Measurements from ENCODE around the gene ATP4B.

Gene ATP4B

DNA sequence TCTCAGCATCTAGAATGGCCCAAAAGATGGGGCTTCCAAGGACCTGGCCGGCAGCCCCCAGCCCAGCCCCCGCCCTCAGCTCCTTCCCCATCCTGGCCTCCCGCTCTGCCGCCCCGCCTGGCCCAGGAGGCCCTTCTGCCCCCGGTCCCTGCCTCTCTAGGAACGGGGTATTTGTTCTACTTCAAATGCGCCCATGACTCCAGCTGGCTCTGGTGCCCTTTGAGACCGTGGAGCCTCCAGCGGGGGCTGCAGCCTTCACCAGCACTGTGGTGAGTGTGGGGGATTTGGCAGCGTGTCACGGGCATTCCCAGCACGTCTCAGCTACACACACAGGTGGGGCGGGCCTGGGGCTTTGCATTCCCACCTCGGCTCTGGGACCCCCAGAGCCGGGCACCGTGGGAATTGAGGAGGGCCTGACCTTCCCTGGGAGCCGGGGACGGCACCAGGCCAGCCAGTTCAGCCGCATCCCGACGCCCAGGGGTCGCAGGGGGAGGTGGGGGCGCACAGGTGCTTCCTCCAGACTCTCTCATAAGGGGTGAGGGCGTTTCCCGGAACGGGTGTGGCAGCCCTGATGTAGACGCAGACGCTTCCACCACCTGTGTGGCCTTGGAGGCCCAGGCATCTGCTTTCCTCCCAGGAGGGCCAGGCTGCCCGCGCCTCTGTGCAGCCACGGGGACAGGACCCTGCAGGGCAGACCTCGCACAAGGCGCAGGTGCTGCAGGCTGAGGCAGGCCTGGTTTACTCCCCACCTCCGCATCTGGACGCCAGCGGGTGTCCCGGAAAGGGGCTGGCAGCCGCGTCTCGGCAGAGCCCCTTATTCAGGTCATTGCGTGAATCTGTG, 947 bp downstream of the ATP4B start:
- no peak for DNase-seq (ENCODE audit: low read depth, low spot score)

DNA sequence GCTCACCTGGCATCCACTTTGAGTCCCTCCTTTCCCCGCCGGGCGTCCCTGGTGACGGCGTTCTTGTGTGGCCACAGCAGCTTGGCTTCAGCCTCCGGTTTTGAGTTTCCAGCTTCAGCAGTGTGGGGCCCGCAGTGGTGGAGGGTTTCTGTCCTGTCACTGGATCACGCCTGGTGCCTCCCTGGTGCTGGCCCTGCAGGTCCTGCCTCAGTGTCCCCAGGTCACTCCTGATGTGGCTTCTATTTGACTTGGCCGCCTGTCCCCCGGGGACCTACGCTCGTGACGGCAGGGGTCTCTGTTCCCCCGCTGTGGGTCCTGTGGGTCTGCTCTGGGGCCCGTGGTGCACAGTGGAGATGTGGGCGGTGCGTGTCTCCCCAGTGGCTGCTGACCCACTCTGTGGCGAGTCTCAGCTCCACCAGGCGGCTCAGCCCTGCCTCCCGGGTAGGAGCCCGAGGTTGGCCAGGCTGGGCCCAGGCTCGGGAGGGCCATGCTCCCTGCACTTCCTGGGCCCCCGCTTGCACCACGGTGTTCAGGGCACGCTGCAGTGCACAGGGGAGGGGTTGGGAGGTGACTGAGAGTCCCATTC, 1.9 kb downstream of the ATP4B start:
- no peak for DNase-seq (ENCODE audit: low read depth, low spot score)

DNA sequence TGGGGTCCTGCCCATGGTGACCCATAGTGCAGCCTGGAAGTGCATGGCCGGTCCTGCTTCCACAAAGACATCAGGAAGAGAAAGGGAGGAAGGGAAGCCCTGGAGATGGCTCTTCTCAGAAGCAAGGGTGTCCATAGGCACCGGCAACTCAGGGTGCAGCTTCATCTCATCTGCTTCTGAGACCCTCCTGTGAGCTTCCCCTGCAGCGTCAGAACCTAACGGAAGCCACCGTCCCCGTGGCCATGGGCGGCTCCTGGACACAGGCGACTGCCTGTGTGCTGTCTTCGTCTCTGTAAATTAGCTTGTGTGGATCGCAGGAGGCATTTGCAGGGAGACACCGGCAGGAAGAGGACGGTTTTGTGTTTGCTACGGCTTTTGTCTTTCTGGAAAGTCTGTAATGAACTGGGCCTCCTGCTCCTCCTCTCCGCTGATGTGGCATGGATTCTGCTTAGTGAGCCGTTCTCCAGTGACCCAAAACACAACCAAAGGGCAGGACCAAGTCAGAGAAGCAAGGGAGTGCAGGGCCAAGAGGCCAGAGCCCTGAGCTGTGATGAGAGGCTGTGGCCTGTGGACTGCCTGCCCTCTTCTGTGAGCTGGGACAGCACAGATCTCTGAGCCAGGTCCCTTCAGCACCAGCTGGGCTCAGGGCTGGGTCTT, 2.5 kb downstream of the ATP4B start:
- no peak for DNase-seq (ENCODE audit: low read depth, low spot score)

DNA sequence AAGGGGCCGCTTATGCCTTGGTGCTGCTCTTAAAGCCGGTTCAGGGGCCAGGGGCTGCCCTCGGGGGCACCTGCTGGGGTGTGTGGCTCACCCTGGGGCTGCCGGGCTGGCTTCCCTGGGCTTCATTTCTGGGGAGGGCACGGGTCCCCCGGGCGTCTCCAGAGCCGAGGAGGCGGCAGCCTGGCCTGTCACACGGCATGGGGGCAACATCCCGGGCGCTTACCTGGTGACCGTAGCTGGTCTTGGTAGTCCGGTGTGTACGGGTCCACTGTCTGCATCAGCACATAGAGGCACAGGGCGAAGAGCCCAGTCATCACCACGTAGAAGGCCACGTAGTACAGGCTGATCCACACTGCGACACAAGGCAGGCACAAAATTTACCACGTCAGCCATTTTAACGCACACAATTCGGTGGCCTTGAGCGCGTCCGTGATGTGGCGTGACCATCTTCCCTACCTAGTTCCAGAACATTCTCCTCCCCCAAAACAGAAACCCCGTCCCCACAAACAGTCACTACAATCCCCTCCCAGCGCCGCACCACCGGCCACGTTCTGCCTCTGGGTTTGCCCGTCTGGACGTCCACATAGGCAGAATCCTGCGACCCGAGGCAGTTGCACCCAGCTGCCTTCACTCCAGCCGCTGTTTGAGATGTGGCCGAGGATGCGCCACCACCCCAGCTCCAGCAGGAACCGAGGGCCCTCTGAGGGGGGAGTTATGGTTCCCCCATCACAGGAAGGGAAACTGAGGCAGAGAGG, 3.2 kb downstream of the ATP4B start:
- DNase-seq (ENCODE audit: low read depth, low spot score): no peak

DNA sequence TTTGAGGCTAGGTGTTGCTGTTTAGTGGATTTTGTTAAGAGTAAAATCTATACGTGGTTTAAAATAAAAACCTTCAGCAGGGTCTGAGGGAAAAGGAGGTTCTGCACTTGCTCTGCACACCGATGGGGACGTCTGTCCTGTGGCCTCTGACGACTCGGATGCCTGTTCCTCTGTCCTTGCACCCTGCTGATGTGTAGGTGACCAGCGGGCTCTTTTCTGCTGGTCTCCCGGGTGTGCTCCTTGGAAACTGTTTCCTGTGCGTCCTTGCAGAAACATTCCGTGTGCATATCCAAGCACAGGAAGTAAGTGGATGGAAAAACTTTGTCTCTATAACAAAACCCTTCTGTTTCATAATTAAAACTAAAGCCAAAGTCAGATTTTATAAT, 3.8 kb downstream of the ATP4B start:
- no peak for DNase-seq (ENCODE audit: low read depth, low spot score)

DNA sequence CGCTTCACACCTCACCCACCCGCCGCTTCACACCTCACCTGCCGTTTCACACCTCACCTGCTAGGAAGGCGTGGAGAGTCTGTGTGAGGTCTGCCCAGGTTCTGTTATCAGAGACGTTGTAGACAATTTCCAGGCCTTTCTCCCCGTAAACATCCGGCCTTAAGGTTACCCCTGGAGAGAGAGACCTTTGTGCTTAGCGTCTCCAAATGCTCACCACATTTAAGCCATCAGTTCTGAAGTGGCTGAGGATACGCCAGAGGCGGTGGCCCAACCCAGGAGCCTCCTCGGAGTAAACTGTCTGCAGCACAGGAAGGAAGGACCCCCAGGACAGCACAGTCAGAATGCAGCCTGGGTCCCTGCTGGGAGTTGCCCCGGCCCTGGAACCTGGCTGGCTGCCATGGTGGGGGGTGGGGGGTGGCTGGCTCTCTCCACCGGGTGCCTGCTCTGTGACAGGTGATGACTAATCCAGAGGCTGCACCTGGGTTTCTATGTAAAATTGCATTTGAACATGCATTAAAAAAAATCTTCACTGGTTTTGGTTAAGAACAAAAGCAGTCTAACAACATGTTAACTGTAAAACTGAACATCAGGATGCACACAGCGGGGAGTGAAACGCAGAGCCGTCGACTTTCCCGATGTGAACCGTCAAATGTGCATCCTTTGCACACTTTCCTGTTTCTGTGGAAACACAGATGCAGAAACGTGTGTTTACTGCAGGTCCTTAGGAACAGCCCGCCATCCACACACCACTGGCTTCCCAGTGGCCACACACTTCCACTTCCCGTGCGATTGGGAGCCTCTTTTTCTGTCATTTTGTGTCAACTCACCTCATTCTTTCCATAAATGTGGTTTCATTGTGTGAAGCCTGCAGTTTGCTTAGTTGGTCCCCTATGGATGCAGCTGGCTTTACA, 4.5 kb downstream of the ATP4B start:
- peak; percentile 17 for DNase-seq (ENCODE audit: low read depth, low spot score)

DNA sequence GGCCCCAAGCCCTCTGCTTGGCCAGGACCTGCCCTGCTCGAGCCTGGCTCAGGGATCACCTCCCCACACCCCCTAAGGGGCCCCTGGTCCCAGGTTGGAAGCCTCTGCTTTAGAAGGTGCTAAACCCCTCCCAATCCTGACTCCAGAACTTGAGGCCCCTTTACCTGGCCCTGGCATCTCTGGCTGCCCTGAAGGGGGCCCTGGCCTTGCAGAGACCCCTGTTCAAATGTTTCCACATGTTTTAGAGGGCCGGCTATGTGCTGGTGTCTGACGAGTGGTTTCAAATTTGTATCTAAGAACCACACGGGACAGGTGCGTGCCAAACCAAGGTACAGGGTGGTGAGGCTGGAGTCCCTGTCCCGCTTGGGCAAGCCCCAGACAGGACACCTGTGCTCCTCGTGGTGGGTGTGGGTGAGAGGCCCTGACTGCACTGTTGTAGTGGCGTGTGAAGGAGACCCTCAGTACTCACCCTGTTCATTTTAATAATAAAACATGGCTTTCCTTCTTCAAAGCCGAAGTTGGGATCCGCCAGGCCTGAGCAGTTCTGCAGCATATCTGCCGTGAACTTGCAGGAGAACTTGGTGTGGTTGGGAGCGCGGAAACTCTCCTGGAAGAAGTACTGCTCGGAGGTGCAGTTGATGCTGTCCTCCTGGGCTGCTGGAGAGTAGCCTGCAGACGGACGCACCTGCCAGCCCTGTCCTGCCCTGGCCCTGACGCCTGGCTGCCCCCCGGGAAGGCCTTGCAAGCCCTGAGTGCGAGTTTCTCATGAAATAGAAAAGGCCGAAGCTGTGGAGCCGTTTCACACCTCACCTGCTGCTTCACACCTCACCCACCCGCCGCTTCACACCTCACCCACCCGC, 5.4 kb downstream of the ATP4B start:
- DNase-seq (ENCODE audit: low read depth, low spot score): no peak

DNA sequence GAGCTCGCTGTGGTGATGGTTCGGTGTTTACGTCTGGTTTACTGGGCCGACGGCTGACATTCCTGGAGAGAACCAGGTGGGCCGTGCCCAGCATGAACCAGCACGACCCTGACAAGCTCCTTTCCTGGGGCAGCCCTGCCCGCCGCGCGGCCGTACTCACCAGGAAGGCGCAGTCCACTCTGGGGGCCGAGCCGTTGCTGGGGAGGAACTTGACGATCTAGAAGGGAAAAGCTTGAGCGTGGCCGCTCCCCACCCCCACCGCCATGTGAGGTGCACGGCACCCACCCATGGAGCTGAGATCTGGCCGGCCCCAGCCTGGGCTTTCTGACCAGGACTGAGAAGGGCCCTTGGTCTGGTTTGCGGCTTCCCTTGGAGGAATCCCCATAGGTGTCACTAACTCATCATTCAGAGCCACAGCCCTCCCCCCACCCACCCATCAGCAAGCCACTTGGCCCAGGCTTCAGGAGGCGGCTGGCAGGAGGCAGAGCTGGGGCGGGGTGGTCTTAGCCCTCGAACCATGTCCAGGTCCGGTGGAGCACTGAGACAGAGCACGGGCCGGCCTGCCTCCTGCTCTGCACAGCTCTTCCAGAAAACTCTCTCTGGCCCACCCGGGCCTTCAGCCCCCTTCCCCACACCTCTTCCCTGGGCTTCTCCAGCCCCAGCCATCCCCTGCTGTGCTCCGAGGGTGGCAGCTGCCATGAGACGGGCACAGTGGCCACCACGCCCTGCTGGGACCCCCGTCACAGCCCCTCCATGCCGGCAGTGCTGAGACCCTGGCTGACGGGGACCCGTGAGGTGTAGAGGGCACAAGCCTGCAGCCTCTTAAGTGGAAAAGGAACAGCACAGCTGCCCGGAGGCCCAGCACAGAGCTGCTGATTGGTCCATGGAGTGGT, 6.2 kb downstream of the ATP4B start:
- DNase-seq (ENCODE audit: low read depth, low spot score): no peak

DNA sequence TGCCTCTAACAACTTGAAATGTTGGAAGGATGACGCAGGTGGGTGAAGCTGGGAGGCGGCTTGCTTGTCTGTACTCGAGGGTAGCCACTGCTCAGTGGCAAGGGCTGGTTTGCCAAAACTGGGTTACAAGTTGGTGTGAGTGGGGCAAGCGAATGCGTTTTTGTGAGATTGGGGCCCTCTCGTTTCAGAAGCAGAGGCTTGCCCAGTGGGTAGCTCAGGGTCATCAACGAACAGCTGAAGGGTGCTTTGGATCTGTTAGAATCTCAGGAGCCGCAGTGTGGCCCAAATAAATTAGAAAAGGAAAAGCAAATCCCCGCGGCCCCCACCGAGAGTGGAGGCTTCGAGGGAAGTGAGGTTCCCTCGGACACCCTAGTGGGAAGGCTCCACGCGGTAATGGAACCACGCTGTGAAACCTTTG, 7.3 kb downstream of the ATP4B start:
- DNase-seq (ENCODE audit: low read depth, low spot score): no peak

DNA sequence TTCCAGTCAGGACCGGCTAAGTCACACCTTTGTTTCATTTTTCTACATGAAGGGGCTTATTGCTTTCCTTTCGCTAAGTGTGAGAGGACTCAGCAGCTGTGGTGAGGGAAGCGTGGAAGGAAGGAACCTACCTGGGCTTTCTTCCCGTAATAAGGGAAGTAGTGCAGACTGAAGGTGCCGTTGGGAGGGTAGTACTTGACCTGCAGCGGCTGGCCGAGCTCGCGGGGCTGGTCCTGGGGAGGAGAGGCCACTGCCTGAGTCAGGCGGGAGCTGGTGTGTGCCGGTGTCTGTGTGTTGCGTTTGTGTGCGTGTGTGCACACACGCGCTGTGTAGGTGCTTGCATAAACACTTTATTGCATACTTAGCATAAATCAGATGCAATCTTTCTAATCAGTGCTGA, 7.7 kb downstream of the ATP4B start:
- DNase-seq (ENCODE audit: low read depth, low spot score): no peak

DNA sequence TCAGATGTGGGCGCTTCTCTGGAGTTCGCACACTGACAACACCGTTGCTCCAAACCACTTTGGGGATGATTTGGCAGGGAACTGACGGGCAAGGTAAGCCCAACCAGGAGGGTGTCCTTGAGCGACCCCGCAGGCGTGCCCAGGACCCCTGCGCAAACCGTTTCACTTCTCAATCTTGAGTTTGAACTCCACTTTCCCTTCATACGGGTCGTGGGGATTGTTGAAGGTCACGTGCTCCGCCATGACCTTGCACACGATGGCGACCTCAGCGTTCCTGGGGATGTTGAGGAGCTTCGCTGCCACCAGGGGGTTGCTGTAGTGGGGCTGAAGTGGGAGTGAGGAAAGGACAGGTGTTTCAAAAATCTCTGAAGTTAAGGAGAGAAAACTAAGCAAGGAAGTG, 8.8 kb downstream of the ATP4B start:
- no peak for DNase-seq (ENCODE audit: low read depth, low spot score)

DNA sequence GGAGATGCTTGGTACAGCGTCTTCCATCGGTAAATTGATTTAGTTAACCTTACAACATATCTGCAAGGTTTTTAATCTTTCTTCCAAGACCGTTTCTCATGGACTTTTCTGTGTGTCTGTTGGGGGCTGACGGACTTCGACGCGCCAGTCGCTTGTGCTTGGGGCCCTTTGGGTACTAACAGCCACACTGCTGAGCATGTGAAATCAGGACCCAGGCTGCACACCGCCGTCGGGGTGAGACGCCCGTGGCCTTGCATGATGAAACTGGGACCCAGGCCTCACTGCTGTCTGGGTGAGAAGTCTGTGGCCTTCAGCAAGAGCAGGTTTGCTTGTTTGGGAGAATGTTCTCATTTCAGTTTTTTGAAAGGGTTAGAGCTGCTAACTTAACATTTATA, 9.8 kb downstream of the ATP4B start:
- DNase-seq (ENCODE audit: low read depth, low spot score): no peak

DNA sequence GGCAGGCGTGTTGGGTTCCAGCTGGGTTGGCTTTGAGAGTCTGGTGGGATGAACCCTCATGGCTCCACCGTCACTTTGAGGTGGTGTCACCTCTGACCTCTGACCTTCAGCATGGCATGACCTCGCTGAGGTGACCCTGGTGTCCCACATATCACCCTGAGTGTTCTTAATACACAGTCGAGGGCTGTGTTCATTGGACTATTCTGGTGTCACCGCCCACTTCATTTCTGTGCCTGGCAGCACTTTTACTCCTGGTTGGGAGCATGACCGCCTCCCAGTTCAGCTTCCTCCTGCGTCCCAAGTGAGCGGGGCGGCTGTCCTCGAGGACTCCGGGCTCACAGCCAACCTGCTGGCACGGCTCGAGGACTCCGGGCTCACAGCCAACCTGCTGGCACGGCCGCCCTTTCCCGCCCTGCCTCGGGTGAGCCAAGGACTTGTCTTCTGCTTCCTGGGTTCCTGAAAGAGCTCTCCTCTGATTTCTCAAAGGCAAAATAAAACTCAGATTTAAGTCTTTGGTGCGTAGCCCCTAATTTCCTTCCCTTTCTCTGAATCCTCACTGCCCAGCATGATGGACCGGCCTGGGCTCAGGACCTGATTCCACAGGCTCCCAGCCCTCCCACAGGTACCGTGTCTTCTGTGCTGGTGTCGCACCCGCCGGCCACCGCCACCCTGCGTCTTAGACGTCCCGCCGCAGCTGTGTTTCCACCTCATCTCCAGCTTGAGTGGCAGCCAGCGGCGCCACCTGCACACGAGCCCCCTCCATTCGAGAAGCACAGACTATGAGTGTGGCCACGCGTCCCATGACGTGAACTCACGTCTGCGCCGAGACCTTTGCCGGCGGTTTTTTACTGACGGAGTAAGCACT, 10.4 kb downstream of the ATP4B start:
- peak; percentile 88 for DNase-seq (ENCODE audit: low read depth, low spot score)

DNA sequence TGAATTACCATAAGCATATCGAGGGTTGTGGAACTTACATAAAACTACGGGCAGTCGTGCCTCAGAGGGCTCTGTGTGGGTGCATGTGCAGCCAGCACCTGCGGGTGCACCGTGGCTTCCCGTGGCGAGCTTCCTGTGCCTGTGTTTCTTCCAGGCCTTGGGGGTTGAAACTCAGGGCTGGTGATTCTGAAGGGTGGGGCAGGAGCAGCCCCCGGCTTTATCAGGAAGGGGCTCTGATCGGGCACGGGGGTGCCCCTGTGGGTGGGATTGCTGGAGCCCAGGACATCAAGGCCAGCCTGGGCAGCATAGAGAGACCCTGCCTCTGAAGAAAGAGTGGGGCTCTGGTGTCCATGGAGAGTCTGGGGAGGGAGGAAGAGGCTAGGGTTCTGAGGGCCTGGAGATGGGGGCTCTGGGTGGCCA, 11.1 kb downstream of the ATP4B start:
- DNase-seq (ENCODE audit: low read depth, low spot score): no peak

DNA sequence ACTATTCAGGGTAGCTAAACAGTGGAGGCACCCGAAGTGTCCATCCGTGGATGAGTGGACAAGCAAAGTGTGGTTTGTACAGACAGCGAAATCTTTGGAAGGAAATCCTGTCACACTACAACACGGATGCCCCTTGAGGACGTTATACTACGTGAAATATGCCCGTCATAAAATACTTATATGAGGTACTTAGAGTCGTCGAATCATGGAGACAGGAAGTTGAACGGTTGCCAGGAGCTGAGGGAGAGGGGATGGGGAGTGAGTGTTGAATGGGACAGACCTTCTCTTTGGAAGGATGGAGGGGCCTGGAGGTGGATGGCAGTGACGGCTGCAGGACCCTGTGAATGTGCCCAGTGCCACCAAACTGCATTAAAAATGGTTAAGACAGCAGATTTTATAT, 11.6 kb downstream of the ATP4B start:
- DNase-seq (ENCODE audit: low read depth, low spot score): no peak

DNA sequence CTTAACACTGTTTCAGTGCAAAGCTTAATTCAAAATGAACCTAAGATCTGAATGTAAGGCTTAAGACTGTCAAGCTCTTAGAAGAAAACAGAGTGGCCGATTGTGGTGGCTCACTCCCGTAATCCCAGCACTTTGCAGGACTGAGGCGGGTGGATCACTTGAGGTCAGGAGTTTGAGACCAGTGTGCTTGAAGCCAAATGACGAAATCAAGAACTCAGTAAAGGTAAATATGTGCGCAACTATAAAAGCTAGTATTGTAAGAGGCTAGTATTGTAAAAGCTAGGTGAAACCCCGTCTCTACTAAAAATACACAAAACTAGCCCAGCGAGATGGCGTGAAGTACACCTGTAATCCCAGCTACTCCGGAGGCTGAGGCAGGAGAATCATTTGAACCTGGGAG, 12.7 kb downstream of the ATP4B start:
- DNase-seq (ENCODE audit: low read depth, low spot score): no peak

DNA sequence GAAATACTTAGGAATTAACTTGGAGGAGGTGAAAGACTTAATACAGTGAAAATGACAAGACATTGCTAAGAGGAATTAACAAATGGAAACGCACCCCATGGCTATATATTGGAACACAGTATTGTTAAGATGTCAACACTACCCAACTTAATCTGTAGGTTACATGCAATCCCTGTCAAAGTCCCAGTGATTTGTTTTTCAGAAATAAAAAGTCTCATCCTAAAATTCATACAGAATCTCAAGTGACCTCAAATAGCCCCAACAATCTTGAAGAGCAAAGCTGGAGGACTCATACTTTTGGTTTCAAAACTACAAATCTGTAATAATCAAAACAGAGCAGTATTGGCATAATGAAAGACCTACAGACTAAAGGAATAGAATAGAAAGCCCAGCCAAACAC, 13.2 kb downstream of the ATP4B start:
- DNase-seq (ENCODE audit: low read depth, low spot score): no peak

DNA sequence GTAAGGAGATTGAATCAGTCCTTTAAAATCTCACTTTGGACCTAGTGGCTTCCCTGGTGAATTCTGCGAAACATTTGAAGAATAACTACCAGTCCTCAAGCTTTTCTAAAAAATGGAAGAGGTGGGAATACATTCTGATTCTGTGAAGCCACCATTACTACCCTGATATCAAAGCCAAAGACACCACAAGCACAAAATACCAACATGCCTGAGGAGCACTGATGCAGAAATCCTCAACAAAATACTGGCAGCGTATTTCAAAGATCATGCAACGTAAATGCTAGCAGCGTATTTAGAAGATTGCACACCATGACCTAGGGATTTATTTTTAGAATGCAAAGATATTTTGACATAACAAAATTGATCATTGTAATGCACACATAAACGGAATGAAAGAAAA, 14.4 kb downstream of the ATP4B start:
- DNase-seq (ENCODE audit: low read depth, low spot score): peak; percentile 87
